K562 (cell line): Measurements from ENCODE around the gene FAM90A26. TPM values are rescaled to one million over a fixed set of nuclear protein-coding genes. Genes with fewer than 3 reads are reported as not detected.
"Not testable (repeated sequence)": the region's sequence is repeated elsewhere in the genome, so short reads cannot be mapped to it uniquely, and the experiment has no call there.

Source experiments
- ATAC-seq: fragments of 200-7000 bp; cut with Tn5 transposase; 3 replicates; pipeline ENCODE4 v1.9.1; 2020; ENCODE audit warnings: moderate library complexity
- BruUV-seq: library from RNA; stranded (reverse); fragments of 400-500 nt; replicated peaks from 2 replicates; lab custom pipeline; 2021; lab: Mats Ljungman, UMichigan
- CTCF ChIA-PET: fragments of 300-600 bp; formaldehyde crosslinking; extraction: SDS; loops from one replicate; lab custom pipeline; 2021; ENCODE audit warnings: low intra/inter-chr PET ratio; lab: Yijun Ruan, JAX
- POLR2A ChIA-PET: fragments of 300-600, 350-650 bp; sonication (Branson Sonifier 250); formaldehyde crosslinking; extraction: SDS; loops from one replicate; lab custom pipeline; 2021; ENCODE audit warnings: antibody characterized with exemption, inconsistent platforms; lab: Yijun Ruan, JAX
- DNase-seq, 4 experiments: peaks; one replicate each; pipeline versions ENCODE4 v3.0.0 to v3.0.0-alpha.2; 2011 to 2018; ENCODE audit warnings: low spot score in 3 of 4, mixed read lengths in 3 of 4; ENCODE audit errors: extremely low read depth in 1 of 4
- FAIRE-seq: peaks from 2 replicates; lab custom pipeline; 2011; peaks lifted over from hg19 to GRCh38; lab: Jason Lieb, UNC
- H2AFZ ChIP-seq: 2 replicates; pipeline ENCODE4 v1.6.0; 2011; ENCODE audit warnings: low read depth, low read length, control low read depth, inconsistent platforms
- H3K27ac ChIP-seq: fragments of 200-600 bp; 3 replicates; pipeline ENCODE4 v1.8.0; 2011; ENCODE audit warnings: low read depth, mild to moderate bottlenecking, control low read depth, inconsistent platforms, low read length, moderate library complexity, mixed read lengths; ENCODE audit errors: extremely low read depth
- H3K27me3 ChIP-seq, 2 experiments: fragments of 300-600 bp in 1 of 2; 2 replicates in 1 of 2; 3 replicates in 1 of 2; pipeline versions ENCODE4 v1.6.0 to v1.8.0; 2011; ENCODE audit warnings: inconsistent platforms in 2 of 2, low read length in 2 of 2, mild to moderate bottlenecking in 1 of 2, mixed read lengths in 1 of 2, moderate library complexity in 1 of 2; ENCODE audit not compliant: control insufficient read depth in 2 of 2, insufficient read depth in 2 of 2
- H3K36me3 ChIP-seq: fragments of 300-600 bp; 3 replicates; pipeline ENCODE4 v1.8.0; 2011; ENCODE audit warnings: mild to moderate bottlenecking, low read length, inconsistent platforms; ENCODE audit not compliant: control insufficient read depth, insufficient read depth
- H3K4me1 ChIP-seq, 2 experiments: fragments of 200-600 bp in 1 of 2; replicated peaks in 1 of 2; 2 replicates in 1 of 2; 3 replicates in 1 of 2; pipeline versions ENCODE4 v1.5.1 to v1.8.0; 2011; ENCODE audit warnings: inconsistent platforms in 2 of 2, low read length in 2 of 2, mild to moderate bottlenecking in 1 of 2, mixed read lengths in 1 of 2, moderate library complexity in 1 of 2; ENCODE audit not compliant: control insufficient read depth in 2 of 2, insufficient read depth in 2 of 2
- H3K4me2 ChIP-seq: 2 replicates; pipeline ENCODE4 v1.6.1; 2011; ENCODE audit warnings: low read length, control low read depth, inconsistent platforms, mixed read lengths; ENCODE audit not compliant: insufficient read depth
- H3K4me3 ChIP-seq: fragments of 200-600 bp; sonication (generic), shearing (Covaris generic); 2 replicates; pipeline ENCODE4 v1.5.1; 2016; ENCODE audit warnings: control low read depth, inconsistent platforms
- H3K79me2 ChIP-seq: fragments of 200-600 bp; 3 replicates; pipeline ENCODE4 v1.8.0; 2011; ENCODE audit warnings: low read length, inconsistent platforms; ENCODE audit not compliant: control insufficient read depth, insufficient read depth
- H3K9ac ChIP-seq, 2 experiments: 2 replicates each; pipeline versions ENCODE4 v1.6.0 to v1.6.1; 2011; ENCODE audit warnings: low read depth in 2 of 2, low read length in 2 of 2, control low read depth in 1 of 2, inconsistent platforms in 1 of 2, mild to moderate bottlenecking in 1 of 2, mixed read lengths in 1 of 2; ENCODE audit not compliant: insufficient read depth in 1 of 2
- H3K9me1 ChIP-seq: one replicate; pipeline ENCODE4 v1.6.0; 2011; ENCODE audit warnings: inconsistent platforms, mild to moderate bottlenecking, low read length, moderate library complexity; ENCODE audit not compliant: control insufficient read depth, insufficient read depth
- H3K9me3 ChIP-seq: replicated peaks from 2 replicates; pipeline ENCODE4 v1.5.1; 2011; ENCODE audit warnings: low read depth, low read length, inconsistent platforms; ENCODE audit not compliant: control insufficient read depth, insufficient read depth
- H4K20me1 ChIP-seq: replicated peaks from 2 replicates; pipeline ENCODE4 v1.6.1; 2011; ENCODE audit warnings: low read length, inconsistent platforms, mixed read lengths; ENCODE audit not compliant: control insufficient read depth, insufficient read depth
- CTBP1 ChIP-seq: fragments of 450-650 bp; IDR thresholded peaks from 2 replicates; pipeline ENCODE4 v1.6.1; 2016; ENCODE audit warnings: borderline replicate concordance
- HNRNPLL ChIP-seq: fragments of 200-400 bp; formaldehyde crosslinking; IDR thresholded peaks from 2 replicates; pipeline ENCODE4 v1.6.1; 2017; ENCODE audit warnings: low read length, low read depth, mild to moderate bottlenecking; ENCODE audit not compliant: poor library complexity, severe bottlenecking
- PHF8 ChIP-seq: fragments of 200-600 bp; sonication (generic); IDR thresholded peaks from 2 replicates; pipeline ENCODE4 v1.6.1; 2012; ENCODE audit warnings: mixed run types, mild to moderate bottlenecking, inconsistent platforms, low read length, moderate library complexity, borderline replicate concordance
- POLR2G ChIP-seq: fragments of 200-400 bp; formaldehyde crosslinking; IDR thresholded peaks from 2 replicates; pipeline ENCODE4 v1.6.1; 2017; ENCODE audit warnings: low read depth, mild to moderate bottlenecking, antibody characterized with exemption, low read length, moderate library complexity
- RBFOX2 ChIP-seq: fragments of 200-400 bp; formaldehyde crosslinking; IDR thresholded peaks from 2 replicates; pipeline ENCODE4 v1.6.1; 2017; ENCODE audit warnings: low read depth, mild to moderate bottlenecking, low read length, moderate library complexity
- SUPT5H ChIP-seq: fragments of 450-650 bp; IDR thresholded peaks from 2 replicates; pipeline ENCODE4 v1.6.1; 2016
- ZBTB26 ChIP-seq: fragments of 450-650 bp; formaldehyde crosslinking; IDR thresholded peaks from 2 replicates; pipeline ENCODE4 v1.4.0; 2022; ENCODE audit warnings: missing genetic modification characterization
- ZFX ChIP-seq: sonication (generic); formaldehyde crosslinking; IDR thresholded peaks from 2 replicates; pipeline ENCODE4 v1.8.0; 2022; ENCODE audit warnings: mild to moderate bottlenecking, missing genetic modification reagents, moderate library complexity
- WGBS: fragments of 100-300 bp; shearing (Covaris generic); methylation state at CpG from one replicate; pipeline ENCODE4 v1.1.6; 2016; ENCODE audit warnings: low coverage, mixed read lengths; ENCODE audit not compliant: insufficient coverage; ENCODE audit errors: missing lambda C conversion rate; 5-methylcytosine and 5-hydroxymethylcytosine counted together
- in situ Hi-C: fragments of 300-500 bp; cut with MboI; formaldehyde crosslinking; loops from 4 replicates; pipeline ENCODE4 v1.15.0; 2018; ENCODE audit warnings: inconsistent platforms, mixed read lengths
- intact Hi-C: fragments of 100-400 bp; cut with micrococcal nuclease; formaldehyde crosslinking; loops from 2 replicates; pipeline ENCODE4 v1.14.2; 2022
- polyA plus RNA-seq, 8 experiments: library from polyadenylated mRNA; depleted of rRNA in 4 of 8; stranded (reverse) in 5 of 8; unstranded in 3 of 8; fragments of >200 nt; fragmentation: Nextera tagmentation in 2 of 8; fragmentation: Illumina TruSeq in 1 of 8; extraction: Ambion mirVana in 2 of 8; extraction: Trizol in 1 of 8; gene quantifications; 2 replicates each; pipeline versions ENCODE4 v1.2.1 to v1.2.3, GENCODE V29; 2011 to 2014; ENCODE audit warnings: inconsistent platforms in 1 of 8, missing spikeins in 1 of 8
- total RNA-seq, 7 experiments: library from RNA; depleted of rRNA in 6 of 7; stranded (reverse); fragments of >200 nt in 6 of 7; fragmentation: Illumina TruSeq in 2 of 7; extraction: Trizol in 2 of 7; gene quantifications; 2 replicates each; pipeline versions ENCODE4 v1.2.1 to v1.2.3, GENCODE V29; 2011 to 2021; ENCODE audit warnings: low replicate concordance in 1 of 7
- TF ChIP-seq, protein P1 (sequence below), 2 experiments: IDR thresholded peaks; 2 replicates each; pipeline ENCODE4 v1.6.1; 2011; ENCODE audit warnings: borderline replicate concordance in 1 of 2, control low read depth in 1 of 2, low read depth in 1 of 2, low read length in 1 of 2, mild to moderate bottlenecking in 1 of 2, mixed read lengths in 1 of 2, moderate library complexity in 1 of 2; ENCODE audit not compliant: insufficient read depth in 1 of 2, insufficient read length in 1 of 2, poor library complexity in 1 of 2, severe bottlenecking in 1 of 2; ENCODE audit errors: extremely low read depth in 1 of 2
- TF ChIP-seq, protein P2 (sequence below): fragments of 200-800 bp; sonication (Bioruptor generic); IDR thresholded peaks from 2 replicates; pipeline ENCODE4 v1.6.1; 2017; ENCODE audit warnings: missing genetic modification characterization, missing compliant biosample characterization

FAM90A26 gene
- total and polyA plus RNA-seq, 9 of the 15 experiments (the other 6 are each of a cell fraction or from before 2014, with no cell fraction given): not detected

- BruUV-seq, H4K20me1 ChIP-seq, H3K9me1 ChIP-seq, H3K36me3 ChIP-seq, POLR2A ChIA-PET, CTCF ChIA-PET, H3K9me3 ChIP-seq, H3K27me3 ChIP-seq, H3K79me2 ChIP-seq, intact Hi-C loops, FAIRE-seq: not testable (repeated sequence)
- 0% methylated on average over 27 of the region's 63 CpGs for WGBS
- H2AFZ ChIP-seq: peak overlapping the region; percentile 82
- peak overlapping the region; percentile 49 to 85 for H3K9ac ChIP-seq
- H3K4me2 ChIP-seq: peak overlapping the region; percentile 64
- H3K4me1 ChIP-seq: peaks cover 0 to 10% of the 10 kb centered on the region in 2 experiments; a peak in 2 of 5 replicates
- in situ Hi-C loops: loop anchor here (10.0 kb wide), 1 partner anchor 72 kb away; the partner anchor contains the start of genes USP17L12 and USP17L13
- peak; percentile 67 to 92 (median 78) for DNase-seq
- peak overlapping the region; percentile 58 for H3K4me3 ChIP-seq
- H3K27ac ChIP-seq: peak overlapping the region; percentile 74; the same call in 2 of the 3 replicates
- peak; percentile 96 for ATAC-seq
- TF ChIP-seq RBFOX2 (peak; percentile 21; the same call in 1 of the 2 replicates), ZBTB26 (CRISPR knock-in tag) (0 out of 2 replicates have a peak, but pooled peaks have one; percentile 18), CTBP1 (0 out of 2 replicates have a peak, but pooled peaks have one; percentile 13), PHF8 (peak; percentile 53; the same call in 1 of the 2 replicates), POLR2G (peak; percentile 61), SUPT5H (0 out of 2 replicates have a peak, but pooled peaks have one; percentile 44), HNRNPLL (peak; percentile 44), ZFX (CRISPR knock-in tag) (peak; percentile 71)
- TF ChIP-seq, protein P1, sequence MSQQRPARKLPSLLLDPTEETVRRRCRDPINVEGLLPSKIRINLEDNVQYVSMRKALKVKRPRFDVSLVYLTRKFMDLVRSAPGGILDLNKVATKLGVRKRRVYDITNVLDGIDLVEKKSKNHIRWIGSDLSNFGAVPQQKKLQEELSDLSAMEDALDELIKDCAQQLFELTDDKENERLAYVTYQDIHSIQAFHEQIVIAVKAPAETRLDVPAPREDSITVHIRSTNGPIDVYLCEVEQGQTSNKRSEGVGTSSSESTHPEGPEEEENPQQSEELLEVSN (IDR thresholded peaks at IDR 0.05; ENCODE audit: borderline replicate concordance in 1 of 2, extremely low read depth in 1 of 2, insufficient read depth in 1 of 2, insufficient read length in 1 of 2, low read depth in 1 of 2, low read length in 1 of 2, poor library complexity in 1 of 2, severe bottlenecking in 1 of 2): peak in 1 of 2 experiments; percentile 16
- TF ChIP-seq, protein P2, sequence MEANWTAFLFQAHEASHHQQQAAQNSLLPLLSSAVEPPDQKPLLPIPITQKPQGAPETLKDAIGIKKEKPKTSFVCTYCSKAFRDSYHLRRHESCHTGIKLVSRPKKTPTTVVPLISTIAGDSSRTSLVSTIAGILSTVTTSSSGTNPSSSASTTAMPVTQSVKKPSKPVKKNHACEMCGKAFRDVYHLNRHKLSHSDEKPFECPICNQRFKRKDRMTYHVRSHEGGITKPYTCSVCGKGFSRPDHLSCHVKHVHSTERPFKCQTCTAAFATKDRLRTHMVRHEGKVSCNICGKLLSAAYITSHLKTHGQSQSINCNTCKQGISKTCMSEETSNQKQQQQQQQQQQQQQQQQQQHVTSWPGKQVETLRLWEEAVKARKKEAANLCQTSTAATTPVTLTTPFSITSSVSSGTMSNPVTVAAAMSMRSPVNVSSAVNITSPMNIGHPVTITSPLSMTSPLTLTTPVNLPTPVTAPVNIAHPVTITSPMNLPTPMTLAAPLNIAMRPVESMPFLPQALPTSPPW: peak; percentile 88
These were observed 17.8 kb upstream of the FAM90A26 start for GRCh38 chr4:9152180-9153007.
